Keratinocyte (primary cell): ENCODE measurements around the gene TSPAN7. TPM values are rescaled to one million over a fixed set of nuclear protein-coding genes. Genes with fewer than 3 reads are reported as not detected.

Experiments
- DNase-seq: peaks from one replicate; pipeline ENCODE4 v3.0.0-alpha.2; 2011; ENCODE audit warnings: low read depth, missing footprints, low spot score
- FAIRE-seq: peaks from 2 replicates; lab custom pipeline; 2011; peaks lifted over from hg19 to GRCh38; lab: Jason Lieb, UNC
- H2AFZ ChIP-seq: 2 replicates; pipeline ENCODE4 v1.6.0; 2012; ENCODE audit warnings: low read length, control low read depth, inconsistent platforms; ENCODE audit not compliant: control insufficient read depth
- H3K27ac ChIP-seq: 2 replicates; pipeline ENCODE4 v1.5.1; 2011; ENCODE audit warnings: low read length; ENCODE audit not compliant: control insufficient read depth, insufficient read depth
- H3K27me3 ChIP-seq: 3 replicates; pipeline ENCODE4 v1.6.0; 2011; ENCODE audit warnings: low read length; ENCODE audit not compliant: control insufficient read depth, insufficient read depth; ENCODE audit errors: extremely low read depth
- H3K36me3 ChIP-seq, 2 experiments: 2 replicates in 1 of 2; 3 replicates in 1 of 2; pipeline ENCODE4 v1.5.1; 2011; ENCODE audit warnings: low read length in 2 of 2, mild to moderate bottlenecking in 1 of 2; ENCODE audit not compliant: control insufficient read depth in 2 of 2, insufficient read depth in 2 of 2; ENCODE audit errors: extremely low read depth in 1 of 2
- H3K4me1 ChIP-seq: 3 replicates; pipeline ENCODE4 v1.5.1; 2011; ENCODE audit warnings: low read length; ENCODE audit not compliant: control insufficient read depth, insufficient read depth; ENCODE audit errors: extremely low read depth
- H3K4me2 ChIP-seq: 3 replicates; pipeline ENCODE4 v1.6.0; 2011; ENCODE audit warnings: low read depth, low read length; ENCODE audit not compliant: control insufficient read depth, insufficient read depth; ENCODE audit errors: extremely low read depth
- H3K4me3 ChIP-seq, 3 experiments: fragments of 200-600 bp in 1 of 3; sonication (generic) in 1 of 3; 2 replicates in 2 of 3; 3 replicates in 1 of 3; pipeline ENCODE4 v1.5.1; 2011 to 2016; ENCODE audit warnings: low read length in 3 of 3, mild to moderate bottlenecking in 3 of 3, control low read depth in 2 of 3, inconsistent platforms in 1 of 3, low read depth in 1 of 3, mixed read lengths in 1 of 3, mixed run types in 1 of 3, moderate library complexity in 1 of 3; ENCODE audit not compliant: control insufficient read depth in 2 of 3, insufficient read depth in 2 of 3; ENCODE audit errors: extremely low read depth in 1 of 3
- H3K79me2 ChIP-seq: 2 replicates; pipeline ENCODE4 v1.6.0; 2012; ENCODE audit warnings: low read length; ENCODE audit not compliant: control insufficient read depth, insufficient read depth
- H3K9ac ChIP-seq: 3 replicates; pipeline ENCODE4 v1.6.0; 2011; ENCODE audit warnings: low read length; ENCODE audit not compliant: control insufficient read depth, insufficient read depth; ENCODE audit errors: extremely low read depth
- H3K9me1 ChIP-seq: 3 replicates; pipeline ENCODE4 v1.6.0; 2011; ENCODE audit warnings: low read length; ENCODE audit not compliant: control insufficient read depth, insufficient read depth; ENCODE audit errors: extremely low read depth
- H3K9me3 ChIP-seq: 2 replicates; pipeline ENCODE4 v1.5.1; 2012; ENCODE audit warnings: low read depth, low read length; ENCODE audit not compliant: control insufficient read depth
- H4K20me1 ChIP-seq: 3 replicates; pipeline ENCODE4 v1.6.0; 2011; ENCODE audit warnings: low read length; ENCODE audit not compliant: control insufficient read depth, insufficient read depth; ENCODE audit errors: extremely low read depth
- CTCF ChIP-seq, 3 experiments: IDR thresholded peaks in 1 of 3; conservative IDR thresholded peaks in 1 of 3; optimal IDR thresholded peaks in 1 of 3; 2 replicates in 2 of 3; 3 replicates in 1 of 3; pipeline versions ENCODE3 to v1.5.1; 2011; ENCODE audit warnings: low read length in 3 of 3, mild to moderate bottlenecking in 3 of 3, moderate library complexity in 2 of 3, control low read depth in 1 of 3, inconsistent platforms in 1 of 3; ENCODE audit not compliant: insufficient read depth in 2 of 3; ENCODE audit errors: extremely low read depth in 1 of 3
- EZH2 ChIP-seq: IDR thresholded peaks from one replicate; pipeline ENCODE4 v1.6.1; 2012; ENCODE audit warnings: inconsistent platforms, mild to moderate bottlenecking, low read length, moderate library complexity
- dilution Hi-C: fragments of 300-500 bp; cut with MboI; formaldehyde crosslinking; loops from one replicate; pipeline ENCODE4 v1.7.0; 2020; ENCODE audit warnings: low sequenced_read_pairs; ENCODE audit not compliant: extremely low pct_ligation_motif_present
- polyA plus RNA-seq, 5 experiments: library from polyadenylated mRNA; depleted of rRNA in 3 of 5; stranded (reverse) in 3 of 5; stranded (forward) in 1 of 5; unstranded in 1 of 5; fragments of >200 nt; gene quantifications; 1 replicate in 1 of 5; 2 replicates in 3 of 5; 3 replicates in 1 of 5; pipeline versions ENCODE4 v1.2.1 to v1.2.3, GENCODE V29; 2011 to 2012; ENCODE audit warnings: missing spikeins in 2 of 5, low read depth in 1 of 5, low replicate concordance in 1 of 5

Gene TSPAN7
- polyA plus RNA-seq, 1 donor (not counting 4 experiments of a cell fraction or from before 2014, with no cell fraction given), result 2.3 TPM

- Histone ChIP-seq H3K4me1 (no peaks in the 10 kb centered on the region), H3K9me3 (no peaks in the 10 kb centered on the region), H3K36me3 (no peaks in the 10 kb centered on the region), H3K27me3 (peaks cover 8% of the 10 kb centered on the region), H3K27ac (no peak overlapping the region), H3K79me2 (no peaks in the 10 kb centered on the region), H3K9ac (no peak overlapping the region), H3K9me1 (no peaks in the 10 kb centered on the region), H4K20me1 (no peaks in the 10 kb centered on the region), H3K4me2 (no peak overlapping the region), H2AFZ (no peak overlapping the region), H3K4me3 (no peak overlapping the region)
- FAIRE-seq (no peak), DNase-seq (no peak)
- dilution Hi-C loops, result no loop called here
- TF ChIP-seq CTCF (optimal IDR thresholded peaks at IDR 0.05 in 1 of 3, IDR thresholded peaks at IDR 0.05 in 1 of 3, conservative IDR thresholded peaks at IDR 0.05 in 1 of 3; ENCODE audit: extremely low read depth in 1 of 3, insufficient read depth in 2 of 3, low read length in 3 of 3), result no peak
- no peak for TF ChIP-seq EZH2
Measured at GRCh38 chrX:38614485-38614884, 53.1 kb downstream of the TSPAN7 start.

GRCh38 chrX:38616904-38617303 is 55.6 kb downstream of the TSPAN7 start:
- no peak for DNase-seq
- Histone ChIP-seq H3K27me3 (peaks cover 8% of the 10 kb centered on the region), H2AFZ (no peak overlapping the region), H3K4me2 (no peak overlapping the region), H3K36me3 (no peaks in the 10 kb centered on the region), H3K9ac (no peak overlapping the region), H3K4me1 (no peaks in the 10 kb centered on the region), H3K9me1 (no peaks in the 10 kb centered on the region), H4K20me1 (no peaks in the 10 kb centered on the region), H3K27ac (no peak overlapping the region), H3K4me3 (no peak overlapping the region), H3K9me3 (no peaks in the 10 kb centered on the region), H3K79me2 (no peaks in the 10 kb centered on the region)
- no peak for FAIRE-seq
- TF ChIP-seq CTCF (optimal IDR thresholded peaks at IDR 0.05 in 1 of 3, IDR thresholded peaks at IDR 0.05 in 1 of 3, conservative IDR thresholded peaks at IDR 0.05 in 1 of 3; ENCODE audit: extremely low read depth in 1 of 3, insufficient read depth in 2 of 3, low read length in 3 of 3) (no peak), EZH2 (no peak)
- dilution Hi-C loops, result no loop called here
